ENCODE results near the gene VSIG10. TPM values are rescaled to one million over a fixed set of nuclear protein-coding genes. Genes with fewer than 3 reads are reported as not detected.

VSIG10 gene
- total and polyA plus RNA-seq, 2 of the 13 experiments (the other 11 are each of a cell fraction or from before 2014, with no cell fraction given): 25.6 to 42.5 TPM

- TF ChIP-seq, protein P1, sequence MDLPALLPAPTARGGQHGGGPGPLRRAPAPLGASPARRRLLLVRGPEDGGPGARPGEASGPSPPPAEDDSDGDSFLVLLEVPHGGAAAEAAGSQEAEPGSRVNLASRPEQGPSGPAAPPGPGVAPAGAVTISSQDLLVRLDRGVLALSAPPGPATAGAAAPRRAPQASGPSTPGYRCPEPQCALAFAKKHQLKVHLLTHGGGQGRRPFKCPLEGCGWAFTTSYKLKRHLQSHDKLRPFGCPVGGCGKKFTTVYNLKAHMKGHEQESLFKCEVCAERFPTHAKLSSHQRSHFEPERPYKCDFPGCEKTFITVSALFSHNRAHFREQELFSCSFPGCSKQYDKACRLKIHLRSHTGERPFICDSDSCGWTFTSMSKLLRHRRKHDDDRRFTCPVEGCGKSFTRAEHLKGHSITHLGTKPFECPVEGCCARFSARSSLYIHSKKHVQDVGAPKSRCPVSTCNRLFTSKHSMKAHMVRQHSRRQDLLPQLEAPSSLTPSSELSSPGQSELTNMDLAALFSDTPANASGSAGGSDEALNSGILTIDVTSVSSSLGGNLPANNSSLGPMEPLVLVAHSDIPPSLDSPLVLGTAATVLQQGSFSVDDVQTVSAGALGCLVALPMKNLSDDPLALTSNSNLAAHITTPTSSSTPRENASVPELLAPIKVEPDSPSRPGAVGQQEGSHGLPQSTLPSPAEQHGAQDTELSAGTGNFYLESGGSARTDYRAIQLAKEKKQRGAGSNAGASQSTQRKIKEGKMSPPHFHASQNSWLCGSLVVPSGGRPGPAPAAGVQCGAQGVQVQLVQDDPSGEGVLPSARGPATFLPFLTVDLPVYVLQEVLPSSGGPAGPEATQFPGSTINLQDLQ (CRISPR knock-in tag; IDR thresholded peaks at IDR 0.05): no peak
- TF ChIP-seq ZNF678 (CRISPR knock-in tag; IDR thresholded peaks at IDR 0.05): no peak
- no peak for TF ChIP-seq ZBTB20 (CRISPR knock-in tag; IDR thresholded peaks at IDR 0.05; ENCODE audit: borderline replicate concordance, low read depth)
- peak; percentile 96 for TF ChIP-seq ZBTB34 (CRISPR knock-in tag; IDR thresholded peaks at IDR 0.05)
- peak; percentile 99 for TF ChIP-seq RXRB (CRISPR knock-in tag; IDR thresholded peaks at IDR 0.05; ENCODE audit: borderline replicate concordance)
- TF ChIP-seq ZNF552 (CRISPR knock-in tag; IDR thresholded peaks at IDR 0.05; ENCODE audit: borderline replicate concordance): peak; percentile 84
- no peak for TF ChIP-seq ZNF790 (CRISPR knock-in tag; IDR thresholded peaks at IDR 0.05; ENCODE audit: borderline replicate concordance)
- no peak for TF ChIP-seq ZC3H4 (CRISPR knock-in tag; IDR thresholded peaks at IDR 0.05; ENCODE audit: borderline replicate concordance)
- TF ChIP-seq, protein P2, sequence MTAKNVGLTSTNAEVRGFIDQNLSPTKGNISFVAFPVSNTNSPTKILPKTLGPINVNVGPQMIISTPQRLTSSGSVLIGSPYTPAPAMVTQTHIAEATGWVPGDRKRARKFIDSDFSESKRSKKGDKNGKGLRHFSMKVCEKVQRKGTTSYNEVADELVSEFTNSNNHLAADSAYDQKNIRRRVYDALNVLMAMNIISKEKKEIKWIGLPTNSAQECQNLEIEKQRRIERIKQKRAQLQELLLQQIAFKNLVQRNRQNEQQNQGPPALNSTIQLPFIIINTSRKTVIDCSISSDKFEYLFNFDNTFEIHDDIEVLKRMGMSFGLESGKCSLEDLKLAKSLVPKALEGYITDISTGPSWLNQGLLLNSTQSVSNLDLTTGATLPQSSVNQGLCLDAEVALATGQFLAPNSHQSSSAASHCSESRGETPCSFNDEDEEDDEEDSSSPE (CRISPR knock-in tag; IDR thresholded peaks at IDR 0.05): no peak
- TF ChIP-seq STAG1 (CRISPR knock-in tag; IDR thresholded peaks at IDR 0.05): peak; percentile 21; the same call in 1 of the 2 replicates
- TF ChIP-seq KDM4B (CRISPR knock-in tag; IDR thresholded peaks at IDR 0.05): peak; percentile 70
- TF ChIP-seq, protein P3, sequence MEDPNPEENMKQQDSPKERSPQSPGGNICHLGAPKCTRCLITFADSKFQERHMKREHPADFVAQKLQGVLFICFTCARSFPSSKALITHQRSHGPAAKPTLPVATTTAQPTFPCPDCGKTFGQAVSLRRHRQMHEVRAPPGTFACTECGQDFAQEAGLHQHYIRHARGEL (CRISPR knock-in tag; IDR thresholded peaks at IDR 0.05): no peak
- peak; percentile 94; the same call in 1 of the 2 replicates for TF ChIP-seq NR1H2 (CRISPR knock-in tag; IDR thresholded peaks at IDR 0.05; ENCODE audit: borderline replicate concordance, low read depth)
- no peak; the same call in 1 of the 2 replicates for TF ChIP-seq IRX3 (CRISPR knock-in tag; IDR thresholded peaks at IDR 0.05; ENCODE audit: borderline replicate concordance, low read depth)
- no peak for TF ChIP-seq ZNF784 (CRISPR knock-in tag; IDR thresholded peaks at IDR 0.05; ENCODE audit: borderline replicate concordance)
- peak; percentile 85 for TF ChIP-seq ASH2L (IDR thresholded peaks at IDR 0.05; ENCODE audit: insufficient read length, low read depth, low read length)
- peak; percentile 97 for TF ChIP-seq HNF4A (CRISPR knock-in tag; IDR thresholded peaks at IDR 0.05)
- TF ChIP-seq ZNF446 (CRISPR knock-in tag; IDR thresholded peaks at IDR 0.05): no peak
- TF ChIP-seq HOXA7 (CRISPR knock-in tag; IDR thresholded peaks at IDR 0.05): no peak
- TF ChIP-seq, protein P4, sequence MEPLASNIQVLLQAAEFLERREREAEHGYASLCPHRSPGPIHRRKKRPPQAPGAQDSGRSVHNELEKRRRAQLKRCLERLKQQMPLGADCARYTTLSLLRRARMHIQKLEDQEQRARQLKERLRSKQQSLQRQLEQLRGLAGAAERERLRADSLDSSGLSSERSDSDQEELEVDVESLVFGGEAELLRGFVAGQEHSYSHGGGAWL (CRISPR knock-in tag; IDR thresholded peaks at IDR 0.05): no peak; the same call in 1 of the 2 replicates
- TF ChIP-seq BRD4 (CRISPR knock-in tag; IDR thresholded peaks at IDR 0.05): 0 out of 2 replicates have a peak, but pooled peaks have one; percentile 40
Observed at GRCh38 chr12:118052324-118053070, 51.3 kb downstream of the VSIG10 start (continued).
